Endothelial cell of umbilical vein (primary cell): ENCODE data around the gene CLN3. TPM values are rescaled to one million over a fixed set of nuclear protein-coding genes. Genes with fewer than 3 reads are reported as not detected.

ENCODE experiments used
- BruUV-seq: library from RNA; stranded (reverse); fragments of 400-500 nt; replicated peaks from 2 replicates; lab custom pipeline; 2021; lab: Mats Ljungman, UMichigan
- CTCF ChIA-PET: fragments of 300-600, 350-600 bp; sonication (Branson Sonifier 250); formaldehyde crosslinking; loops from one replicate; lab custom pipeline; 2021; ENCODE audit warnings: antibody characterized with exemption, inconsistent platforms; lab: Charles Lee
- POLR2A ChIA-PET: fragments of 300-600, 350-600 bp; sonication (Branson Sonifier 250); formaldehyde crosslinking; loops from one replicate; lab custom pipeline; 2021; ENCODE audit warnings: antibody characterized with exemption, inconsistent platforms; lab: Charles Lee
- DNase-seq: peaks from one replicate; pipeline ENCODE4 v3.0.0-alpha.2; 2011; ENCODE audit warnings: low read depth, low spot score
- FAIRE-seq: peaks from 2 replicates; lab custom pipeline; 2011; peaks lifted over from hg19 to GRCh38; lab: Jason Lieb, UNC
- H2AFZ ChIP-seq: 2 replicates; pipeline ENCODE4 v1.6.0; 2012; ENCODE audit warnings: low read depth, low read length, control low read depth, inconsistent platforms
- H3K27ac ChIP-seq: 2 replicates; pipeline ENCODE4 v1.5.1; 2011; ENCODE audit warnings: low read depth, mild to moderate bottlenecking, control low read depth, low read length, moderate library complexity; ENCODE audit not compliant: insufficient read depth
- H3K27me3 ChIP-seq, 2 experiments: 2 replicates each; pipeline versions ENCODE4 v1.6.0 to v1.6.1; 2011; ENCODE audit warnings: low read length in 2 of 2, mixed read lengths in 1 of 2; ENCODE audit not compliant: control insufficient read depth in 2 of 2, insufficient read depth in 2 of 2
- H3K36me3 ChIP-seq, 2 experiments: 2 replicates in 1 of 2; 3 replicates in 1 of 2; pipeline ENCODE4 v1.5.1; 2011; ENCODE audit warnings: low read length in 2 of 2, mild to moderate bottlenecking in 1 of 2, moderate library complexity in 1 of 2; ENCODE audit not compliant: control insufficient read depth in 2 of 2, insufficient read depth in 2 of 2; ENCODE audit errors: extremely low read depth in 1 of 2
- H3K4me1 ChIP-seq: 3 replicates; pipeline ENCODE4 v1.5.1; 2011; ENCODE audit warnings: mild to moderate bottlenecking, low read length; ENCODE audit not compliant: control insufficient read depth, insufficient read depth; ENCODE audit errors: extremely low read depth
- H3K4me2 ChIP-seq: 2 replicates; pipeline ENCODE4 v1.6.1; 2011; ENCODE audit warnings: low read length, control low read depth, mixed read lengths; ENCODE audit not compliant: insufficient read depth
- H3K4me3 ChIP-seq, 3 experiments: fragments of 200-600 bp in 1 of 3; sonication (generic), shearing (Covaris generic) in 1 of 3; replicated peaks in 1 of 3; 2 replicates each; pipeline ENCODE4 v1.5.1; 2011 to 2016; ENCODE audit warnings: control low read depth in 3 of 3, low read length in 3 of 3, mild to moderate bottlenecking in 2 of 3, inconsistent platforms in 1 of 3, low read depth in 1 of 3, moderate library complexity in 1 of 3; ENCODE audit not compliant: insufficient read depth in 1 of 3
- H3K79me2 ChIP-seq: 2 replicates; pipeline ENCODE4 v1.6.0; 2012; ENCODE audit warnings: low read length, inconsistent platforms; ENCODE audit not compliant: control insufficient read depth, insufficient read depth
- H3K9ac ChIP-seq: replicated peaks from 2 replicates; pipeline ENCODE3; 2011; ENCODE audit warnings: low read length, control low read depth; ENCODE audit not compliant: insufficient read depth; ENCODE audit errors: extremely low read depth
- H3K9me1 ChIP-seq: replicated peaks from 3 replicates; pipeline ENCODE4 v1.6.0; 2011; ENCODE audit warnings: mild to moderate bottlenecking, low read length; ENCODE audit not compliant: control insufficient read depth, insufficient read depth; ENCODE audit errors: extremely low read depth
- H3K9me3 ChIP-seq: replicated peaks from 2 replicates; pipeline ENCODE4 v1.5.1; 2012; ENCODE audit warnings: low read length, inconsistent platforms; ENCODE audit not compliant: control insufficient read depth, insufficient read depth
- H4K20me1 ChIP-seq: replicated peaks from 2 replicates; pipeline ENCODE3; 2011; ENCODE audit warnings: mild to moderate bottlenecking, low read length; ENCODE audit not compliant: control insufficient read depth, insufficient read depth; ENCODE audit errors: extremely low read depth
- CTCF ChIP-seq, 2 donors: IDR thresholded peaks; 1 replicate in 1 of 2; 2 replicates in 1 of 2; pipeline ENCODE4 v1.5.1; 2011; ENCODE audit warnings: low read length in 2 of 2, mild to moderate bottlenecking in 2 of 2, moderate library complexity in 2 of 2, control low read depth in 1 of 2, inconsistent platforms in 1 of 2, low read depth in 1 of 2; ENCODE audit not compliant: insufficient read depth in 1 of 2; ENCODE audit errors: extremely low read depth in 1 of 2
- EZH2 ChIP-seq: IDR thresholded peaks from 2 replicates; pipeline ENCODE4 v1.6.1; 2012; ENCODE audit warnings: borderline replicate concordance, low read depth, mild to moderate bottlenecking, moderate library complexity, low read length, inconsistent platforms; ENCODE audit not compliant: severe bottlenecking
- FOS ChIP-seq: IDR thresholded peaks from 2 replicates; pipeline ENCODE4 v1.6.1; 2011; ENCODE audit warnings: mild to moderate bottlenecking, low read length, moderate library complexity, borderline replicate concordance; ENCODE audit not compliant: insufficient read depth
- GATA2 ChIP-seq: IDR thresholded peaks from 2 replicates; pipeline ENCODE4 v1.7.0; 2011; ENCODE audit warnings: low read depth, mild to moderate bottlenecking, moderate library complexity, mixed read lengths, low read length; ENCODE audit not compliant: insufficient read length, insufficient read depth
- JUN ChIP-seq: IDR thresholded peaks from 2 replicates; pipeline ENCODE4 v1.6.1; 2011; ENCODE audit warnings: borderline replicate concordance, low read depth; ENCODE audit not compliant: insufficient read length, insufficient read depth
- MAX ChIP-seq: IDR thresholded peaks from 2 replicates; pipeline ENCODE4 v1.6.1; 2011; ENCODE audit not compliant: insufficient read depth, insufficient read length
- MYC ChIP-seq: IDR thresholded peaks from one replicate; pipeline ENCODE4 v1.6.1; 2011; ENCODE audit warnings: mild to moderate bottlenecking, low read depth, low read length
- POLR2A ChIP-seq: IDR thresholded peaks from 2 replicates; pipeline ENCODE4 v1.6.1; 2012; ENCODE audit warnings: low read depth, mild to moderate bottlenecking, control low read depth, low read length
- POLR2AphosphoS5 ChIP-seq: IDR thresholded peaks from 2 replicates; pipeline ENCODE4 v1.6.1; 2012; ENCODE audit warnings: low read depth, mild to moderate bottlenecking, control low read depth, low read length, moderate library complexity; ENCODE audit not compliant: insufficient read depth
- dilution Hi-C: fragments of 300-500 bp; cut with MboI; formaldehyde crosslinking; loops from one replicate; pipeline ENCODE4 v1.15.0; 2019; ENCODE audit warnings: low sequenced_read_pairs; ENCODE audit not compliant: extremely low pct_ligation_motif_present
- intact Hi-C: fragments of 100-400 bp; cut with micrococcal nuclease; formaldehyde crosslinking; loops from one replicate; pipeline ENCODE4 v1.10.0; 2022
- polyA plus RNA-seq, 4 experiments: library from polyadenylated mRNA; depleted of rRNA in 3 of 4; stranded (reverse) in 3 of 4; unstranded in 1 of 4; fragments of >200 nt; gene quantifications; 2 replicates each; pipeline versions ENCODE4 v1.2.1 to v1.2.3, GENCODE V29; 2011 to 2012; ENCODE audit warnings: missing spikeins in 1 of 4
- total RNA-seq: library from RNA; stranded (reverse); gene quantifications from 2 replicates; pipeline ENCODE4 v1.2.3, GENCODE V29; 2021

CLN3 gene
- total and polyA plus RNA-seq, 2 donors (not counting 3 experiments of a cell fraction or from before 2014, with no cell fraction given): 40.2 to 76.1 TPM

GRCh38 chr16:28475221-28475620 is 16.7 kb downstream of the CLN3 start:
- Histone ChIP-seq H3K79me2 (no peaks in the 10 kb centered on the region), H3K4me3 (no peak overlapping the region), H3K4me2 (no peak overlapping the region), H2AFZ (no peak overlapping the region), H3K9me3 (no peaks in the 10 kb centered on the region), H3K27ac (no peak overlapping the region), H4K20me1 (no peaks in the 10 kb centered on the region), H3K4me1 (no peaks in the 10 kb centered on the region), H3K27me3 (no peaks in the 10 kb centered on the region), H3K9ac (no peak overlapping the region), H3K9me1 (no peaks in the 10 kb centered on the region), H3K36me3 (peaks cover 0 to 9% of the 10 kb centered on the region in 2 experiments)
- CTCF ChIA-PET: no interaction called here
- POLR2A ChIA-PET: no interaction called here
- FAIRE-seq (no peak), DNase-seq (no peak)
- dilution Hi-C loops: no loop called here
- no peak for TF ChIP-seq CTCF (IDR thresholded peaks at IDR 0.05; ENCODE audit: extremely low read depth in 1 of 2, insufficient read depth in 1 of 2, low read depth in 1 of 2, low read length in 2 of 2)
- TF ChIP-seq POLR2AphosphoS5: no peak
- TF ChIP-seq POLR2A: no peak
- no peak for TF ChIP-seq MAX
- TF ChIP-seq GATA2: no peak
- TF ChIP-seq JUN: no peak
- no peak for TF ChIP-seq FOS
- no peak for TF ChIP-seq MYC
- TF ChIP-seq EZH2: no peak
- intact Hi-C loops: no loop called here
- BruUV-seq: no TSS peak
